NCI-H345 treated with DMSO at 0.1 percent for 48 hours (cell line): ENCODE measurements around the gene RAPGEF3.

ENCODE experiments used
- DNase-seq: peaks from one replicate; lab custom pipeline; 2025; ENCODE audit not compliant: unreplicated experiment; lab: John Stamatoyannopoulos, UW

Gene RAPGEF3

GRCh38 chr12:47758834-47759690, at the start of gene RAPGEF3:
Gene RAPGEF3 (minus strand): TSS chr12:47758880. CDS start chr12:47758556, 324 bp downstream.
- DNase-seq = no peak

- no peak for DNase-seq
Measured at GRCh38 chr12:47808050-47808449, 49.4 kb upstream of the RAPGEF3 start.

- DNase-seq = no peak
Measured at GRCh38 chr12:47807338-47807737, 48.7 kb upstream of the RAPGEF3 start.

- no peak for DNase-seq
Measured at GRCh38 chr12:47805417-47805816, 46.7 kb upstream of the RAPGEF3 start.

- DNase-seq = no peak
Measured at GRCh38 chr12:47804171-47804570, 45.5 kb upstream of the RAPGEF3 start.

GRCh38 chr12:47803191-47803875, 44.7 kb upstream of the RAPGEF3 start:
- no peak for DNase-seq

GRCh38 chr12:47802312-47802711, 43.6 kb upstream of the RAPGEF3 start:
- no peak for DNase-seq

GRCh38 chr12:47801904-47802246, 43.2 kb upstream of the RAPGEF3 start:
- DNase-seq = no peak

- no peak for DNase-seq
Measured at GRCh38 chr12:47801170-47801903, 42.7 kb upstream of the RAPGEF3 start.

- no peak for DNase-seq
Measured at GRCh38 chr12:47800582-47800981, 41.9 kb upstream of the RAPGEF3 start.

- DNase-seq = no peak
Measured at GRCh38 chr12:47799357-47799955, 40.8 kb upstream of the RAPGEF3 start.

- DNase-seq = no peak
Measured at GRCh38 chr12:47798382-47798948, 39.8 kb upstream of the RAPGEF3 start.

- DNase-seq = no peak
Measured at GRCh38 chr12:47797441-47797840, 38.8 kb upstream of the RAPGEF3 start.

- DNase-seq = no peak
Measured at GRCh38 chr12:47795814-47796411, 37.2 kb upstream of the RAPGEF3 start.

- no peak for DNase-seq
Measured at GRCh38 chr12:47795121-47795813, 36.6 kb upstream of the RAPGEF3 start.

- DNase-seq = no peak
Measured at GRCh38 chr12:47794679-47795078, 36.0 kb upstream of the RAPGEF3 start.

- DNase-seq = no peak
Measured at GRCh38 chr12:47793015-47793681, 34.5 kb upstream of the RAPGEF3 start.

GRCh38 chr12:47791874-47792273, 33.2 kb upstream of the RAPGEF3 start:
- no peak for DNase-seq

GRCh38 chr12:47791351-47791746, 32.7 kb upstream of the RAPGEF3 start:
- DNase-seq = no peak
